ENCODE results near the gene P2RY8.

Gene P2RY8

GRCh38 chrX:1536712-1537030, 314 bp downstream of the P2RY8 start:
- TF ChIP-seq CTCF (IDR thresholded peaks at IDR 0.05; ENCODE audit: extremely low read depth, insufficient read depth, missing control alignments): no peak
- in situ Hi-C loops (cut with MboI; ENCODE audit: low pct_unique_long_range_greater_than_20kb, low sequenced_read_pairs, unreplicated experiment): no loop called here
- DNase-seq (ENCODE audit: low spot score): no peak

GRCh38 chrX:1535241-1536041, 1.5 kb downstream of the P2RY8 start:
- DNase-seq (ENCODE audit: low spot score): no peak
- in situ Hi-C loops (cut with MboI; ENCODE audit: low pct_unique_long_range_greater_than_20kb, low sequenced_read_pairs, unreplicated experiment): no loop called here
- no peak for TF ChIP-seq CTCF (IDR thresholded peaks at IDR 0.05; ENCODE audit: extremely low read depth, insufficient read depth, missing control alignments)

GRCh38 chrX:1534301-1535168, 2.5 kb downstream of the P2RY8 start:
- in situ Hi-C loops (cut with MboI; ENCODE audit: low pct_unique_long_range_greater_than_20kb, low sequenced_read_pairs, unreplicated experiment): no loop called here
- no peak for TF ChIP-seq CTCF (IDR thresholded peaks at IDR 0.05; ENCODE audit: extremely low read depth, insufficient read depth, missing control alignments)
- no peak for DNase-seq (ENCODE audit: low spot score)

GRCh38 chrX:1533058-1533457, 3.9 kb downstream of the P2RY8 start:
- DNase-seq (ENCODE audit: low spot score): no peak
- in situ Hi-C loops (cut with MboI; ENCODE audit: low pct_unique_long_range_greater_than_20kb, low sequenced_read_pairs, unreplicated experiment): no loop called here
- TF ChIP-seq CTCF (IDR thresholded peaks at IDR 0.05; ENCODE audit: extremely low read depth, insufficient read depth, missing control alignments): no peak

- TF ChIP-seq CTCF (IDR thresholded peaks at IDR 0.05; ENCODE audit: extremely low read depth, insufficient read depth, missing control alignments): no peak
- no peak for DNase-seq (ENCODE audit: low spot score)
- in situ Hi-C loops (cut with MboI; ENCODE audit: low pct_unique_long_range_greater_than_20kb, low sequenced_read_pairs, unreplicated experiment): no loop called here
These were observed 5.7 kb downstream of the P2RY8 start for GRCh38 chrX:1531096-1531890.

- DNase-seq (ENCODE audit: low spot score): no peak
- TF ChIP-seq CTCF (IDR thresholded peaks at IDR 0.05; ENCODE audit: extremely low read depth, insufficient read depth, missing control alignments): no peak
- in situ Hi-C loops (cut with MboI; ENCODE audit: low pct_unique_long_range_greater_than_20kb, low sequenced_read_pairs, unreplicated experiment): no loop called here
These were observed 7.2 kb downstream of the P2RY8 start for GRCh38 chrX:1529756-1530155.

All from GM13977 (cell line).